ENCODE data around the gene HIBCH. TPM values are rescaled to one million over a fixed set of nuclear protein-coding genes. Genes with fewer than 3 reads are reported as not detected.

The HIBCH gene
- polyA plus RNA-seq, 1 donor (not counting 4 experiments of a cell fraction or from before 2014, with no cell fraction given) = 19.4 TPM

DNA sequence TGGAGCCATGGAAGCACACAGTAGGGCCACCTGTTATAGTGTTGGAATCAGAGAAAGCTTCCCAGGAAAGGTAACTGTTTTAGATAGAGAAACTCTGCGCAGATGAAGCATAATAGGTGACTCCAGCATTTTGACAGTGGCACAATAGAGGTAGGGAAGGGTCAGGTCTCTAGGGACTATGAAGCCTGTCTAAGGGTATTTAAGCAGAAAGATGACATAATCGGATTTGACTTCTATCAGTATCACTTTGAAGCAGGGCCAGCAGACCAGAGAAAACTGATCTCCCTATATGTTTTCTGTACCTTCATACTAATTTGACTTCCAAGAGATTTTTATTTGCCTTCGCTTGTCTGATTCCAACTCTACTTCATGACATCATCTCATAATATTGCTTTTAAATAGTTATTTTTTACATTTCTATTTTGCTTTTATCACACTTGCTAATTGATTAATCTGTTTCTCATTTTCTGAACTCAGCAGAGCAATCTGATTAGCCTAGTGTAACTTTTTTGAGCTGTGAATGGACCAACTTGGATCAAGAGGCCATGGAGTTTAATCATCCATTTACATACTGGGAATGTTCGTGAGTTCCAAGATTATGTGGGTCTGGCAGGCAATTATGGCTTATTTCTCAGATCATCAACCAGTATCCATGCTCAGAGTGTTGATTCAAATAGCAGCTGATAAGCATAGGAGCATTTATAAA is 8.4 kb upstream of the HIBCH start:
- H3K4me1 ChIP-seq (ENCODE audit: control insufficient read depth, extremely low read depth, insufficient read depth, low read length) = no peaks in the 10 kb centered on the region

DNA sequence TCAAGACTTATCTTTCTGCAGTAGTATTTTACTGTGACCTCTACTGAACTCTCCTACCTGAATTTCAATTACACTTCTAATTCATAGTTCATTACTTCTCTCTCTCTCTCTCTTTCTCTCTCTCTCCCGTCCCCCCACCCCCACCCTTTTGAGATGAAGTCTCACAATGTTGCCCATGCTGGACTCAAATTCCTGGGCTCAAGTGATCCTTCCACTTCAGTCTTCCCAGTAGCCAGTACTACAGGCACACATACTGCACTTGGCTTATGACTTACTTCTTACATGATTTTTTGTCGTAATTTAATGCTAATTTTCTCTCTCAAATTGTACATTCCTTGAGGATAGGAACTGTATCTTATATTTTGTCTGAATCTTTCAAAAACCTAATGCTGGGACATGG is 6.0 kb upstream of the HIBCH start:
- Histone ChIP-seq H3K9me1 (ENCODE audit: control insufficient read depth, extremely low read depth, insufficient read depth, low read length) (no peaks in the 10 kb centered on the region), H3K9ac (ENCODE audit: control insufficient read depth, extremely low read depth, insufficient read depth, low read length) (no peak overlapping the region), H3K36me3 (ENCODE audit: control insufficient read depth in 2 of 2, extremely low read depth in 1 of 2, insufficient read depth in 2 of 2, low read length in 2 of 2) (no peaks in the 10 kb centered on the region), H3K4me2 (ENCODE audit: control insufficient read depth, extremely low read depth, insufficient read depth, low read depth, low read length) (no peak overlapping the region), H4K20me1 (ENCODE audit: control insufficient read depth, extremely low read depth, insufficient read depth, low read length) (no peaks in the 10 kb centered on the region), H3K4me1 (ENCODE audit: control insufficient read depth, extremely low read depth, insufficient read depth, low read length) (no peaks in the 10 kb centered on the region), H3K27ac (ENCODE audit: control insufficient read depth, insufficient read depth, low read length) (no peak overlapping the region), H3K9me3 (ENCODE audit: control insufficient read depth, low read depth, low read length) (no peaks in the 10 kb centered on the region), H3K79me2 (ENCODE audit: control insufficient read depth, insufficient read depth, low read length) (no peaks in the 10 kb centered on the region), H3K27me3 (ENCODE audit: control insufficient read depth, extremely low read depth, insufficient read depth, low read length) (no peaks in the 10 kb centered on the region), H3K4me3 (ENCODE audit: control insufficient read depth in 2 of 3, extremely low read depth in 1 of 3, insufficient read depth in 2 of 3, low read depth in 1 of 3, low read length in 3 of 3) (no peak overlapping the region), H2AFZ (ENCODE audit: control insufficient read depth, low read length) (no peak overlapping the region)
- no peak for TF ChIP-seq EZH2 (IDR thresholded peaks at IDR 0.05; ENCODE audit: low read length)
- TF ChIP-seq, protein P1, sequence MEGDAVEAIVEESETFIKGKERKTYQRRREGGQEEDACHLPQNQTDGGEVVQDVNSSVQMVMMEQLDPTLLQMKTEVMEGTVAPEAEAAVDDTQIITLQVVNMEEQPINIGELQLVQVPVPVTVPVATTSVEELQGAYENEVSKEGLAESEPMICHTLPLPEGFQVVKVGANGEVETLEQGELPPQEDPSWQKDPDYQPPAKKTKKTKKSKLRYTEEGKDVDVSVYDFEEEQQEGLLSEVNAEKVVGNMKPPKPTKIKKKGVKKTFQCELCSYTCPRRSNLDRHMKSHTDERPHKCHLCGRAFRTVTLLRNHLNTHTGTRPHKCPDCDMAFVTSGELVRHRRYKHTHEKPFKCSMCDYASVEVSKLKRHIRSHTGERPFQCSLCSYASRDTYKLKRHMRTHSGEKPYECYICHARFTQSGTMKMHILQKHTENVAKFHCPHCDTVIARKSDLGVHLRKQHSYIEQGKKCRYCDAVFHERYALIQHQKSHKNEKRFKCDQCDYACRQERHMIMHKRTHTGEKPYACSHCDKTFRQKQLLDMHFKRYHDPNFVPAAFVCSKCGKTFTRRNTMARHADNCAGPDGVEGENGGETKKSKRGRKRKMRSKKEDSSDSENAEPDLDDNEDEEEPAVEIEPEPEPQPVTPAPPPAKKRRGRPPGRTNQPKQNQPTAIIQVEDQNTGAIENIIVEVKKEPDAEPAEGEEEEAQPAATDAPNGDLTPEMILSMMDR (optimal IDR thresholded peaks at IDR 0.05 in 1 of 3, IDR thresholded peaks at IDR 0.05 in 1 of 3, conservative IDR thresholded peaks at IDR 0.05 in 1 of 3; ENCODE audit: extremely low read depth in 1 of 3, insufficient read depth in 2 of 3, low read length in 3 of 3) = no peak
- no peak for DNase-seq (ENCODE audit: low read depth, low spot score)
- no peak for FAIRE-seq
- dilution Hi-C loops (cut with MboI; ENCODE audit: extremely low pct_ligation_motif_present, low sequenced_read_pairs) = no loop called here

More for the DNA sequence above, 8.4 kb upstream of the HIBCH start:
- Histone ChIP-seq H4K20me1 (ENCODE audit: control insufficient read depth, extremely low read depth, insufficient read depth, low read length) (no peaks in the 10 kb centered on the region), H3K9me1 (ENCODE audit: control insufficient read depth, extremely low read depth, insufficient read depth, low read length) (no peaks in the 10 kb centered on the region), H3K79me2 (ENCODE audit: control insufficient read depth, insufficient read depth, low read length) (no peaks in the 10 kb centered on the region), H3K9me3 (ENCODE audit: control insufficient read depth, low read depth, low read length) (no peaks in the 10 kb centered on the region), H2AFZ (ENCODE audit: control insufficient read depth, low read length) (no peak overlapping the region), H3K36me3 (ENCODE audit: control insufficient read depth in 2 of 2, extremely low read depth in 1 of 2, insufficient read depth in 2 of 2, low read length in 2 of 2) (no peaks in the 10 kb centered on the region), H3K27ac (ENCODE audit: control insufficient read depth, insufficient read depth, low read length) (no peak overlapping the region), H3K27me3 (ENCODE audit: control insufficient read depth, extremely low read depth, insufficient read depth, low read length) (no peaks in the 10 kb centered on the region), H3K4me3 (ENCODE audit: control insufficient read depth in 2 of 3, extremely low read depth in 1 of 3, insufficient read depth in 2 of 3, low read depth in 1 of 3, low read length in 3 of 3) (no peak overlapping the region), H3K9ac (ENCODE audit: control insufficient read depth, extremely low read depth, insufficient read depth, low read length) (no peak overlapping the region), H3K4me2 (ENCODE audit: control insufficient read depth, extremely low read depth, insufficient read depth, low read depth, low read length) (no peak overlapping the region)
- FAIRE-seq (no peak), DNase-seq (ENCODE audit: low read depth, low spot score) (no peak)
- dilution Hi-C loops (cut with MboI; ENCODE audit: extremely low pct_ligation_motif_present, low sequenced_read_pairs) = no loop called here
- no peak for TF ChIP-seq EZH2 (IDR thresholded peaks at IDR 0.05; ENCODE audit: low read length)

DNA sequence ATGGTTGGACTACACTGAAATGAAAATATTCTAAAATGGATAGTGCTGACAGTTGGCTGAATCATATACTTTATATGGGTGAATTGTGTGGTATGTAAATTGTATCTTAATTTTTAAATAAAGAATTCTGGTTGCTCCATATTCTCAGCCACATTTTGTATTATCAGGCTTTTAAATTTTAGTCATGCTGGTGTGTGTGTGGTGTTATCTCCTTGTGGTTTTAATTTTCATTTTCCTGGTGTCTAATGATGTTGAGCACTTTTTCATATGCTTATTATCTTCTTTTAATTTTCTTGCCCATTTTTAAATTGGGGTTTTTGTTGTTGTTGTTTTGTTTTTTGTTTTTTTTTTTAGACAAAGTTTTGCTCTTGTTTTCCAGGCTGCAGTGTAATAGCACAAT is 3.8 kb upstream of the HIBCH start:
- no peak for DNase-seq (ENCODE audit: low read depth, low spot score)
- H3K27ac ChIP-seq (ENCODE audit: control insufficient read depth, insufficient read depth, low read length) = no peak overlapping the region
- no peak overlapping the region for H3K9ac ChIP-seq (ENCODE audit: control insufficient read depth, extremely low read depth, insufficient read depth, low read length)
- TF ChIP-seq EZH2 (IDR thresholded peaks at IDR 0.05; ENCODE audit: low read length) = no peak
- TF ChIP-seq, protein P1 (optimal IDR thresholded peaks at IDR 0.05 in 1 of 3, IDR thresholded peaks at IDR 0.05 in 1 of 3, conservative IDR thresholded peaks at IDR 0.05 in 1 of 3; ENCODE audit: extremely low read depth in 1 of 3, insufficient read depth in 2 of 3, low read length in 3 of 3) = no peak
- H3K36me3 ChIP-seq (ENCODE audit: control insufficient read depth in 2 of 2, extremely low read depth in 1 of 2, insufficient read depth in 2 of 2, low read length in 2 of 2) = no peaks in the 10 kb centered on the region
- no peaks in the 10 kb centered on the region for H4K20me1 ChIP-seq (ENCODE audit: control insufficient read depth, extremely low read depth, insufficient read depth, low read length)
- no peak overlapping the region for H3K4me2 ChIP-seq (ENCODE audit: control insufficient read depth, extremely low read depth, insufficient read depth, low read depth, low read length)
- dilution Hi-C loops (cut with MboI; ENCODE audit: extremely low pct_ligation_motif_present, low sequenced_read_pairs) = no loop called here
- H3K79me2 ChIP-seq (ENCODE audit: control insufficient read depth, insufficient read depth, low read length) = peaks cover 8% of the 10 kb centered on the region
- peaks cover 8% of the 10 kb centered on the region for H3K4me1 ChIP-seq (ENCODE audit: control insufficient read depth, extremely low read depth, insufficient read depth, low read length)
- H3K9me3 ChIP-seq (ENCODE audit: control insufficient read depth, low read depth, low read length) = no peaks in the 10 kb centered on the region
- no peak for FAIRE-seq
- no peak overlapping the region for H3K4me3 ChIP-seq (ENCODE audit: control insufficient read depth in 2 of 3, extremely low read depth in 1 of 3, insufficient read depth in 2 of 3, low read depth in 1 of 3, low read length in 3 of 3)
- no peaks in the 10 kb centered on the region for H3K27me3 ChIP-seq (ENCODE audit: control insufficient read depth, extremely low read depth, insufficient read depth, low read length)
- H3K9me1 ChIP-seq (ENCODE audit: control insufficient read depth, extremely low read depth, insufficient read depth, low read length) = no peaks in the 10 kb centered on the region
- H2AFZ ChIP-seq (ENCODE audit: control insufficient read depth, low read length) = no peak overlapping the region
